ENCODE measurements around the gene ODF2.

- TF ChIP-seq POLR2A (IDR thresholded peaks at IDR 0.05; ENCODE audit: control extremely low read depth in 1 of 2, low read depth in 2 of 2, low read length in 2 of 2) (no peak), EZH2 (IDR thresholded peaks at IDR 0.05; ENCODE audit: low read depth, low read length, severe bottlenecking) (no peak), CTCF (IDR thresholded peaks at IDR 0.05; ENCODE audit: control extremely low read depth in 1 of 3, insufficient read depth in 1 of 3, low read depth in 1 of 3, low read length in 3 of 3) (no peak), USF2 (IDR thresholded peaks at IDR 0.05; ENCODE audit: low read length) (no peak), JUND (IDR thresholded peaks at IDR 0.05; ENCODE audit: low read length) (no peak), CHD1 (IDR thresholded peaks at IDR 0.05; ENCODE audit: low read depth, low read length) (no peak), POLR2AphosphoS5 (IDR thresholded peaks at IDR 0.05; ENCODE audit: low read depth, low read length) (no peak), ZNF274 (IDR thresholded peaks at IDR 0.05; ENCODE audit: borderline replicate concordance, extremely low read depth, low read length) (no peak), SP2 (IDR thresholded peaks at IDR 0.05; ENCODE audit: low read length) (no peak), SUZ12 (IDR thresholded peaks at IDR 0.05; ENCODE audit: low read length) (no peak), RBBP5 (IDR thresholded peaks at IDR 0.05; ENCODE audit: borderline replicate concordance, low read depth, low read length) (no peak)
Observed at GRCh38 chr9:128439273-128439672, 16.5 kb upstream of the ODF2 start.

Data from H1 (cell line).